Activated CD4-positive, alpha-beta T cell treated with anti-CD3 and anti-CD28 coated beads, Interleukin-2, amount 10 ng/mL, durations not matched to agents 7 days and 5 days (primary cell): ENCODE measurements around the gene RNF213. TPM values are rescaled to one million over a fixed set of nuclear protein-coding genes. Genes with fewer than 3 reads are reported as not detected.

Source experiments
- CTCF ChIA-PET: fragments of 350-600 bp; sonication (Branson Sonifier 250); formaldehyde crosslinking; loops from one replicate; lab custom pipeline; 2021; ENCODE audit warnings: antibody characterized with exemption; lab: Charles Lee
- POLR2A ChIA-PET: fragments of 350-600 bp; sonication (Branson Sonifier 250); formaldehyde crosslinking; loops from one replicate; lab custom pipeline; 2021; ENCODE audit warnings: antibody characterized with exemption; lab: Charles Lee
- DNase-seq: peaks from one replicate; pipeline ENCODE4 v3.0.0-alpha.2; 2020
- H3K27ac Mint-ChIP-seq: one replicate; pipeline ENCODE4 v1.8.0; 2021; ENCODE audit warnings: mild to moderate bottlenecking, moderate library complexity, mixed read lengths
- H3K27me3 Mint-ChIP-seq: one replicate; pipeline ENCODE4 v1.8.0; 2021; ENCODE audit warnings: mixed read lengths
- H3K36me3 Mint-ChIP-seq: one replicate; pipeline ENCODE4 v1.8.0; 2021; ENCODE audit warnings: low read depth, mixed read lengths
- H3K4me1 Mint-ChIP-seq: one replicate; pipeline ENCODE4 v1.8.0; 2021; ENCODE audit warnings: mixed read lengths
- H3K4me3 Mint-ChIP-seq: one replicate; pipeline ENCODE4 v1.8.0; 2021; ENCODE audit warnings: mild to moderate bottlenecking, moderate library complexity, mixed read lengths
- H3K9me3 Mint-ChIP-seq: one replicate; pipeline ENCODE4 v1.8.0; 2021; ENCODE audit warnings: mixed read lengths
- microRNA-seq: library from miRNA; unstranded; fragments of <30 nt; microRNA quantifications from one replicate; pipeline ENCODE4 v1.2.0, GENCODE V29; 2021; ENCODE audit warnings: borderline microRNAs expressed, borderline replicate concordance
- total RNA-seq, 2 experiments: library from RNA; stranded (reverse); gene quantifications; one replicate each; pipeline ENCODE4 v1.2.3, GENCODE V29; 2021

RNF213 gene
- total RNA-seq, 2 experiments from 2014 or later: 579 to 602 TPM

DNA sequence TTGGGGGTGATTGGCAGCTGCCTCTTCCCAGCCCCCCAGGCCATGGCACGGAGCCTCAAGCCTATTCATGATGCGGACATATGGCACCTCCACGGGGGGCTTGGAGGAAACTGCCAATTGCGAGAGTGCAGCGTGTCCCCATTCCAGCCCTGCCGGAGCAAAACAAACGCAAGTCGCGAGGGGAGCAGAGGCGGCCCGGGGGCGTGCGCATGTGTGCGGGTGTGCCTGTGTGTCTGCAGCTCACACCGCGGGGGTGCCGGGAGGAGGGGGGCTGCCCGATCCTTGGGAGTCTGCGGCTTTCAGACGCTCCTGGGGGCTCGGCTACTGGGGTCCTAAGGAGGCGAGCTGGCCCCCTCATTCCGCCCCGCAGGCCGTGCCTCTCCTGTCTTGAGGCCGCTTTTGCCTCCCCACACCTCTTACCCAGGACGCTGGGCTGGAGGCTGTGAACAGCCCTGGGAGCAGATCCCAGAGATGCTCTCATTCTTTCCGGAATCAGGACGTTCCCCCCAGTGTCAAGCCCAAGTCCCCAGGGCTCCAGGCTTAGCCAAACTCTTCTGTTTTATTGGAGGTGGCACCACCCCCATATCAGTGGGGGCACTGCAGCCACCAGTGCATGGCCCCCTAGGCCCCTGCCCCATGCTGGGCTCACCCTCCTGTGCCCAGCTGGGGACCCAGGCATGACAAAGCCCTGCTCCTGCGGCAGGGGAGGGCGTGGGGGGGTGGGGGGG, 183.4 kb downstream of the RNF213 start:
- H3K27ac Mint-ChIP-seq: no peak overlapping the region
- peaks cover 4% of the 10 kb centered on the region for H3K27me3 Mint-ChIP-seq
- H3K36me3 Mint-ChIP-seq: no peaks in the 10 kb centered on the region
- DNase-seq: no peak
- ChIA-PET CTCF (interaction anchor here (1.0 kb wide), 1 partner anchor 16 kb away, joined by 3 read pairs; no protein-coding TSS in a partner anchor), POLR2A (no interaction called here)
- H3K4me3 Mint-ChIP-seq: no peak overlapping the region
- H3K4me1 Mint-ChIP-seq: no peaks in the 10 kb centered on the region
- no peaks in the 10 kb centered on the region for H3K9me3 Mint-ChIP-seq

DNA sequence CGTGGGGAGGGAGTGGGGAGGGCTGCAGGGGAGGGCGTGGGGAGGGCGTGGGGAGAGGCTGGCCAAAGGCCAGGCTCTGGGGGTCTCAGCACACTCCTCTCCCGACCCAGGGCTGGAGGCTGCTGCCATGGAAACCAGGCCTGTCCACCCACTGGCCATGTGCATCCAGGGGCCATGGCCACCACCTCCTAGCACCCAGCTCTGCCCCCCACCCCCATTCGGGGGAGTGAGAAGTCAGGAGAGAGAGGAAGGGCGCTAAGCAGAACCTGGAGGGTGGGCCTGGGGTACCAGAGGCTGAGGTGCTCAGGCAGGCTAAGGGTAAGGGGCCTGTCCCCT, 184.0 kb downstream of the RNF213 start:
- Mint-ChIP-seq H3K4me3 (no peak overlapping the region), H3K9me3 (no peaks in the 10 kb centered on the region), H3K27ac (no peak overlapping the region), H3K36me3 (no peaks in the 10 kb centered on the region), H3K4me1 (no peaks in the 10 kb centered on the region), H3K27me3 (peaks cover 4% of the 10 kb centered on the region)
- ChIA-PET CTCF (interaction anchor here (1.0 kb wide), 1 partner anchor 17 kb away, joined by 3 read pairs; no protein-coding TSS in a partner anchor), POLR2A (no interaction called here)
- no peak for DNase-seq

DNA sequence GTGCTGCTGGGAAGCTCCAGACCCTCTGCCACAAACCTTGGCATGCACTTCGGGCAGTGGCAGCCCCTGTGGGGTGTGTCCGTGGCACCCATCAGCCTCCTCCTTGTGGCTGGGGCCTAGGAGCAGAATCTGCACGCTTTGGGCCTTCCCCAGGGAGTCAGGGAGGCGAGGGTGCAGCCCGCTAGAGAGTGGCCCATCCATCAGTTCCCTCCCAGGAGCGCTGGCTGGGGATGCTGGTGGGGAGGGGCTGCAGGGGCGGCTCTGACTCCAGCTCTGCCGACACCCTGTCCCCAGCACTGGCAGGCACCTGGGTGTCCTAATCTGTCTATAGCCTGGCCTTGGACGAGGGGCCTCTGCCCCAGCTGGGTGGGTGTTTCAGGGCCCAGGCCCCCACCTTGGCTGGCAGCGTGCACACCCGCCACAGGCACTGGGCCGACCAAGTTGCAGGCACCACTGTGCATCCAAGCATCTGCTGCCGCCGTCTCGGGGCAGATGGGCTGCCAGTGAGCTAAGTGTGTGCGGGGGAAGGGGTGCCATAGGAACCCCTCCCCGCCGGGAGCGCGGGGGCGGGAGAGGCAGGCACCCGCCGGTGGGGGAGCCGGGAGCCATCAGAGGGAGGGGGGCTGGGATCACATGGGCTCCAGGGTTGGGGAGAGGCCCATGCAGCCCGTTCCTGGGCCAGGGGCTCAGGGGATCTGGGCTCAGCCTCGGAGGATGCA, 184.5 kb downstream of the RNF213 start:
- ChIA-PET CTCF (interaction anchor here (0.6 to 1.0 kb wide), 2 partner anchors 18 to 616 kb away, joined by 3 to 4 read pairs; no protein-coding TSS in a partner anchor), POLR2A (no interaction called here)
- DNase-seq: no peak
- peaks cover 4% of the 10 kb centered on the region for H3K27me3 Mint-ChIP-seq
- no peaks in the 10 kb centered on the region for H3K36me3 Mint-ChIP-seq
- H3K4me1 Mint-ChIP-seq: no peaks in the 10 kb centered on the region
- H3K27ac Mint-ChIP-seq: no peak overlapping the region
- H3K4me3 Mint-ChIP-seq: no peak overlapping the region
- no peaks in the 10 kb centered on the region for H3K9me3 Mint-ChIP-seq

DNA sequence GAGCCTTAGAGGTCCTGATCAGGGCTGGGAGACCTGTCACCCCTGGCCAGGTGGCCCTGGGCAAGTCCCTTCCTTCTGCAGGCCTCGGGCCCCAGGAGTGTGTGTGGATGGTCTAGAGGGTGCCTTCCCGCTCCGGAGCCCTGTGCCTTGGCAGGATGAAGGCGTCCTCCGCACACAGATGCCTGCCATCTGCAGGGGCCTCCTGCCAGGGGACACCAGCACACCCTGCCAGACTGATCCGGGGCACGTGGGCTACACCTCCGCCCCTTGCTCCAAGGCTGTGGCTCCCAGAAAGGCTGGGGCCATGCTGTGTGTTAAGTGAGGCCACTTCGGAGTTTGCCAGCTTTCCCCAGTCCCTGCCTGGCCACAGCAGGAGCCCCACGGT, 185.1 kb downstream of the RNF213 start:
- H3K4me3 Mint-ChIP-seq: no peak overlapping the region

DNA sequence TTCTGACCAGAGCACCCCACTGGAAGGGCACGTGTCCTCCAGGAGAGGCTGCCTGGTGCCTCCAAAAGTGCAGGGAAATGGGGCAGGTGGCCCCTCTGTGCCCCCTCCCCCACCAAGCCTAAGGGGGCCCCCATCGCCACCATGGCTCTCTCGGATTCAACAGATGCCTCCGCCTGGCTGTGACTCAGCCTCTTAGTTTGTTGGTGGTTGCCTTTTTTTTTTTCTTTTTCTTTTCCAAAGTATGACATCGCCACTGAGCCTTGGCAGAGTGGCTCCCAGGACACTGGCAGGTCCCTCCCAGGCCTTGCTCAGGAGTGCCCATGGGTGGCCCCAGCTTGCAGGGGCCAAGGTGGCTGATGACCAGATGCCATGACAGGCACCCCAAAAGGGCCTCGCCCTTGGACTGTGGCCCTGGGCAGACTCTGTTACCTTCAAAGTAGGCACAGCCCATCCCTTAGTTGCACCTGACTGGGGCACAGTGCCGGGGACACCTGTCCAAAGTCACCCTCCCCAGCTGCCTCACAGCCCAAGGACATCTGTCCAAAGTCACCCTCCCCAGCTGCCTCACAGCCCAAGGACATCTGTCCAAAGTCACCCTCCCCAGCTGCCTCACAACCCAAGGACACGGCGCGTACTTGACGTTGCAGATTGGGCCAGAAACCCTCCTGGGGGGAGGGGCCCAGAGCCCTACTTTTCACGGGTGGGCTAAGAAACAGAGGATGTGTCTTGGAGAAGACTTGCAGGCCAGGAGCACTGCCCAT, 186.2 kb downstream of the RNF213 start:
- Mint-ChIP-seq H3K27ac (no peak overlapping the region), H3K4me3 (no peak overlapping the region), H3K36me3 (no peaks in the 10 kb centered on the region), H3K27me3 (peaks cover 4% of the 10 kb centered on the region), H3K4me1 (no peaks in the 10 kb centered on the region), H3K9me3 (no peaks in the 10 kb centered on the region)
- ChIA-PET POLR2A (no interaction called here), CTCF (interaction anchor here (0.6 kb wide), 1 partner anchor 244 kb away, joined by 4 read pairs; no protein-coding TSS in a partner anchor)
- no peak for DNase-seq

More for the DNA sequence above, 185.1 kb downstream of the RNF213 start:
- no peak for DNase-seq
- ChIA-PET POLR2A (no interaction called here), CTCF (no interaction called here)
- Mint-ChIP-seq H3K9me3 (no peaks in the 10 kb centered on the region), H3K27me3 (peaks cover 4% of the 10 kb centered on the region), H3K27ac (no peak overlapping the region), H3K4me1 (no peaks in the 10 kb centered on the region), H3K36me3 (no peaks in the 10 kb centered on the region)

DNA sequence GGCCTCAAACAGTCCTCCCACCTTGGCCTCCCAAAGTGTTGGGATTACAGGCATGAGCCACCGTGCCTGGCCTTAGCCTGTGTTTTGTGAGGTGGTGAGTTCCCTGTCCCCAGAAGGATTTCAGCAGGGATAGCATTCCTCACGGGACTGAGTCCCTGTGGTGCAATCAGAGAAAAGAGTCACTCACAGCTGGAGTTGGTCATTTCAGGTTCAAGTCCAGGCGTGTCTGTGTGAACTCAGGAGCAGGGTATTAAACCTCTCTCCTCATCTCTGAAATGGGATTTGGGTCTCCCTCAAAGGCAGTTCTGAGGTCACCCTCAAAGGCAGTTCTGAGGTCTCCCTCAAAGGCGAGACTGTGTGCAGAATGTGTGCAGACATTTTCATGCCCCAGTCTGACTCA, 187.1 kb downstream of the RNF213 start:
- no peaks in the 10 kb centered on the region for H3K9me3 Mint-ChIP-seq
- no peaks in the 10 kb centered on the region for H3K36me3 Mint-ChIP-seq
- no peak overlapping the region for H3K4me3 Mint-ChIP-seq
- POLR2A ChIA-PET: no interaction called here
- CTCF ChIA-PET: no interaction called here
- peaks cover 2% of the 10 kb centered on the region for H3K27me3 Mint-ChIP-seq
- H3K4me1 Mint-ChIP-seq: peaks cover under 1% of the 10 kb centered on the region
- no peak for DNase-seq
- H3K27ac Mint-ChIP-seq: no peak overlapping the region

Small RNA genes within 50 kb of the gene (microRNA-seq; reads per million reads assigned to microRNA genes)
- not detected for gene MIR4730

Other genes with a start within 250 kb of the RNF213 start
- 1 to 10 TPM in 1 of 2 experiments, under 1 TPM in 1; 0.74 to 1.2 TPM for gene TBC1D16, start 225.0 kb upstream of the RNF213 start, total RNA-seq
- not detected for gene CCDC40, start 224.2 kb upstream of the RNF213 start, total RNA-seq
- 10 to 100 TPM; 14.7 to 16.3 TPM for gene GAA, start 159.3 kb upstream of the RNF213 start, total RNA-seq
- 100 to 1,000 TPM; 148 to 157 TPM for gene EIF4A3, start 113.7 kb upstream of the RNF213 start, total RNA-seq
- gene CARD14, start 90.8 kb upstream of the RNF213 start, total RNA-seq: not detected
- gene SGSH, start 40.5 kb upstream of the RNF213 start, total RNA-seq: 10 to 100 TPM; 31.5 to 34.3 TPM
- 1 to 10 TPM; 5.9 to 6.1 TPM for gene SLC26A11, start 40.4 kb upstream of the RNF213 start, total RNA-seq
- 10 to 100 TPM; 16.6 to 17.1 TPM for gene ENDOV, start 154.3 kb downstream of the RNF213 start, total RNA-seq
- gene NPTX1, start 215.8 kb downstream of the RNF213 start, total RNA-seq: 10 to 100 TPM; 85.8 to 86.1 TPM